Activated CD8-positive, alpha-beta memory T cell treated with anti-CD3 and anti-CD28 coated beads, Interleukin-2, amount 50 U/mL, for 1 hour (primary cell): Measurements from ENCODE around the gene ZBTB38.

ENCODE experiments used
- DNase-seq: peaks from one replicate; pipeline ENCODE4 v3.0.0-alpha.2; 2020; ENCODE audit errors: extremely low read depth

ZBTB38 gene

DNA sequence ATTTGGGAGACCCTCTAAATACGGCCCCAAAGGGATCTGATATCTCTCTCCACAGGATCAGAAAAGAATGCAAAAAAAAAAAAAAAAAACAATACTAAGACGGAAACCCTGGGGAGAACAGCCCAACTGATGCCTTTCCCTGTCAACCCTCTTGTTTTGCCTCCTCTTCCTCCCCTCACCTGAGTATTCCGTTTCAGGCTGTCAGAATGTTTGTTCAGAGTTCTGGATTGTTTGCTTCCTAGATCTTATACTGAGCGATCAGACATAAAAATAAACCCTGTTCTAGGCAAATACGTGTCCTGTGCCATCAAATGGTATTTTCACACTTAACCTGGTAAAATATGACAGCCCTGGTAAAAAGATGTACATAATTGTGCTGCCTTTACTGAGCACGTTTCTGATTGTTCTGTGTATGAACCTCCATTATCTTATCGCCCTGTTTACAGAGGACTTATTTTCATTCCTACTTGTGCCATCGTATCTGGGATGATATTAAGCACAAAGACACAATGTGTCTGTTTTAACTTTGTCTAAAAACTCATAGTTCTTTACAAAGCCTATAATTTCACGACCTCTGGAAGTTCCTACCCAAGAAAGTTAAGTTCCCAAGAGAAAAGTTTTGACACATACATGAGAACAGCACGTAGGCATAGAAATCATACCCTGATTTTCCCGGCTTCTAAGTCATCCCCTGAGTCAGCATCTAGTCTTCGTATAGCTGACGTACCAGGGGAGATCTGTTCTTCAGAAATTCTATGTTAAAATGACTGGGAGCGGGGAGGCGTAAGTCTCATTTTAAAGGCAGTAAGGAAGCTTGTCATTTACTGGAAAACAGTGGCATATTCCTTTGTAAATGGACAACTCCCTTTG lies 856 bp downstream of the ZBTB38 start:
- DNase-seq, result no peak

- DNase-seq, result peak; percentile 45
Observed at GRCh38 chr3:141370065-141370533, 1.8 kb downstream of the ZBTB38 start.

DNA sequence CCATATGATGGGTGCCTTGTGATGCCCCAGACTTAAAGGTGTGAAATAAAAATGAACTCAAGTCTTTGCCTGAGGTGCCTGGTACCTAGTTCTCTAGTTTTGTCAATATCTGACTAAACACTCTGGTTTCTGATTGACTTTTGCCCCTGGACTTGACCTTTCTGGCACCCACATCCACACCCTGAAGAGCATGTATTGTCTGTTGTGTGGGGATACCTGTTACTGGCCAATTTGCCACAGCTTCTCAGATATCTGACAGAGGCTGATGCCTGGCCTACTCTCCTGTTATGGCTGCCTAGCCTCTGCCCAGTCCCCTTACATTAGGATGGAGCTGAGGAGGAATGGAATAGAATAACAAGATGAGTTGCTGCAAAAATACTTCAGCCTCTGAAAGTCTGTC lies 3.6 kb downstream of the ZBTB38 start:
- DNase-seq, result no peak

- no peak for DNase-seq
Observed at GRCh38 chr3:141372656-141373055, 4.4 kb downstream of the ZBTB38 start.

GRCh38 chr3:141373232-141373631 lies 4.9 kb downstream of the ZBTB38 start:
- DNase-seq, result no peak

GRCh38 chr3:141373768-141374526 lies 5.6 kb downstream of the ZBTB38 start:
- DNase-seq, result no peak

- no peak for DNase-seq
Observed at GRCh38 chr3:141375381-141376301, 7.3 kb downstream of the ZBTB38 start.

DNA sequence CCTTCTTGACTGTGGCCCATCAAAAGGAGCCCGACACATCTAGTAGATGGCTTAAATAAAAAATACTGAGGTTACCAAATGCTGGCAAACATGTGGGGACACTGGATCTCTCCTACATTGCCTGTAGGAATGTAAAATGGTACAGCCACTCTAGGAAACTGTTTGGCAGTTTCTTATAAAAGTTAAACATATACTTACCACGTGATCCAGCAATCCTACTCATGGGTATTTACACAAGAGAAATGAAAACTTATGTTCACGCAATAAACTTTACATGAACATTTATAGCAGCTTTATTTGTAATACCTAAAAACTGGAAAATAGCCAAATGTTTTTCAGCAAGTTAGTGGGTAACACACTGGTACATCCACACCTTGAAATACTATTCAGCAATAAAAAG lies 9.1 kb downstream of the ZBTB38 start:
- no peak for DNase-seq

DNA sequence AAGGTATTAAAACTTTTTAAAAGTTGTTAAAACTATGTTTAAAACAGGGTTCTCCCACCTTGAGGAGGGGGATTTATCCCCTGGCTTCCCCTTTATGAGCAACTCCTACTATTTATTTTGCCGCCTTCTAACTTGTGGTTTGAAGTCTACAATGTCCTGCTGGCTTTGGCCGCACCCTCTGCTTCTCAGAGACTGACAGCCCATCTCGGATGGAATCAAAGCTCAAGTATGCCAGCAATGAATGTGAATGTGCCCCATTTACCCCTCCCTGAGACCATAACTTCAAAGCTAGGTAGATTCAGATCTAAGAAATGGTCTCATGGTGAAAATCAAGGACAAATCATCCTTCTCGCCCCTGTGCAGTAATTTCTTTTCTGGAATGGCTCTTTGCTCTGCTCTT lies 10.3 kb downstream of the ZBTB38 start:
- no peak for DNase-seq

GRCh38 chr3:141379250-141379966 lies 11.1 kb downstream of the ZBTB38 start:
- DNase-seq, result no peak

DNA sequence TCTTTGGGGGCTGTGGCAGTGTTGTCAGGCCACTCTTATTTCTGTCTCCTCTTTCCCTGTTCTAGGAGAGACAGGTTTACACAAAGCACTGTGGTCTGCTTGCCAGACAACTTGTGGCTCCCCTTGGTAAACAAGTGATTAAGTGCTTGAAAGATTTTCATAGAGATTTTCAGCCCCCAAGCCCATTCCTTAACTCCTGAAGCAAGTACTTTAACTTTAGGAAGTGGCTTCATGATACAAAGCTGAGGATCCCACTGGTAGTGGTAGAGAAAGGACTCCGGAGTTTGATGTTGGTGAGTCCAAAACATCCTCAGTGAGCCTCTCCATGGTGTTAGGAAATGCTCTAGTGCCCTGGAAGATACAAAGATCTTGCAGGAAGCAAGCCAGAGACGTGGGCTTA lies 12.0 kb downstream of the ZBTB38 start:
- no peak for DNase-seq

DNA sequence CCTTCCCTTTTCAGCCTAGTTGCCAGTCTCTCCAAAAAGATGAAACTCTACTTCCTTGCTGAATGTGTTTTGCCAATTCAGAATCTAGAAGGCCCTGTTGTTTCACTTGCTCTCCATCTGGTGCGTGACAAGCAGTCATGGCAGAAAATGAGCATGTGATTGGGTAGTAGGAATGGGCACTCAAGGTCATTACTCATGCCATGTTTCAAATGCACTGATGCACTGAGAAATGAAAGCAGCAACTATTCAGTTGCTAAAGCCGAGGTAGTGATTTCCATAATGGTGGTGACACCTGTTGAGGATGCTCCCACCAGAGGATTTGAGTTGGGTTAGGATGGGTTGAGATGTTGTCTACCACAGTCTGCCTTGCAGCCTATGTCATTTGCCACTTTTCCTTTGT lies 12.7 kb downstream of the ZBTB38 start:
- DNase-seq, result no peak

DNA sequence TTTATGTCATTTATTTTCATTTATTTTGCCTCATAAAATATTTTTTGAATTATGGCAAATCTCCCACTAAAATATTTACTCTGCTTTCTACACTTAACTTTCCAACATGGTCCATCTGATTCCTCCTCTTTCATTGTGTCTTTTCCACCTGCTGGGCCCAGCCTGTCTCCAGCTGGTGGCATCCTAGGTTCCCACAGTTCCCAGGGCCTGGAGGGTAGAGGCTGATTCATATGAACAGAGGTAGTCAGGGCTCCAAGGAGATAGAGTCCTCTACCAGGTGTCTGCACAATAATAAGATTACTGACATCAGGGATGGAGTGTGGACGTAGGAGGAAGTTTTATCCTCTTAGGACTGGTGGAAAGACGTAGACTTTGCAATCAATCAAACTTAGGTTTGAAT lies 14.3 kb downstream of the ZBTB38 start:
- DNase-seq, result no peak

DNA sequence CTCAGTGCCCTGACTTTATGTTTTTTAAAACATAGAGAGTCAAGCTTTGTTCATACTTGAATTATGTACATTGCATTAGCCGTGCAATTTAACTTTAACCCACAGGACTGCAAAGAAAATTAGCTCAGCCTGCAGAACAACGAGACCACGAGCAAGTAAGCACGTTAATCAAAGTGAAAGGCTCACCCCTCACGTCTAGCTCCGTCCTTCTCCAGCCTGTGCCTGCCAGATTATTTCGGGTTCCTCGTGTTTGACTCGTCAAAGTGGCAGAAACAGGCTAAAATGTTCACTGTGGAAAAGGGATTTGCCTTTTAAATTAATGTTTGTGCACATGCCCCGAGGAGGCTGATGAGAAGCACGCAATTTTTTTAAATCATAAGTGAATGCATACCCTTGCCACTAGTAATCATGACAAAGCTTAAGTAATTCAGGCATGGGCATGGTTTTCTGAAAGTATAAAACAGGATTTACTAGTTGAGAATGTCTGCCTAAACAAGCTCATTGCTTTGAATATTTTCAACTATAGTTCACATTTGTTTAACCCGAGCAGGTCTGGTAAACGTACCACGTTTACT lies 15.3 kb downstream of the ZBTB38 start:
- DNase-seq, result no peak

DNA sequence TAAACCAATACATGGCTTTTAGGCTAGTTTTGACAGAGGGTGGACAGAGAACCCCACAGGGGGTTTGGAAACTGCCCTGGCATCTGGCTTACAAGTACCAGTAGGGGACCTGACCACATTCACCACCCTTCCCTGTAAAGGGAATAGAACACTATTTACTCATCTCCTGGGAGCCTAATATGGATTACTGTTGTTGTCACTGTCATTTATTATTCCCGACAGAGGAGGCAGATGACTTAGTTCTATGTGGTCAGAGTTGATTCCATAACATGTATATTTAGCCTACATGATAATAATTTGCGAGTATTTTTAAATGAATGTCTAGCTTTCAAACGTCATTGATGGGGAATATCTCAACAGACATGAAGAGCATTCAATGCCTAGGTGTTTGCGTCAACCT lies 15.9 kb downstream of the ZBTB38 start:
- DNase-seq, result no peak

- DNase-seq, result no peak
Observed at GRCh38 chr3:141384575-141384974, 16.3 kb downstream of the ZBTB38 start.

- DNase-seq, result no peak
Observed at GRCh38 chr3:141385406-141386125, 17.3 kb downstream of the ZBTB38 start.

DNA sequence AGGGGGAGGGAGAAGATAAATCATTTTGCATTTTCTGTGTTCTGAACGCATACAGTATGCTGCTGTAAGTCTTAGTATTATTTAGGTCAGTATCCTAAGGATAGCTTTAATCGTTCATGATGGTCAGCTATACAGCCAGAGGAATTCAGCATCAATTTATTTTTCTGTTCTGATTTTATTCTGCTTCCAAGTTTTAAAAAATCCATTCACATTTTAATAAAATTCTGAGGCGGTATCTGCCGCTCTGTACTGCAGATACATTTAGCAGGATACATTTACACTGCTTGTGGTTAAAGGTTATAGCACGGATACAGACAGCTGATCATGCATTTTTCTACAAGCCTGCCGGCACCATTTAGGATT lies 17.8 kb downstream of the ZBTB38 start:
- no peak for DNase-seq

DNA sequence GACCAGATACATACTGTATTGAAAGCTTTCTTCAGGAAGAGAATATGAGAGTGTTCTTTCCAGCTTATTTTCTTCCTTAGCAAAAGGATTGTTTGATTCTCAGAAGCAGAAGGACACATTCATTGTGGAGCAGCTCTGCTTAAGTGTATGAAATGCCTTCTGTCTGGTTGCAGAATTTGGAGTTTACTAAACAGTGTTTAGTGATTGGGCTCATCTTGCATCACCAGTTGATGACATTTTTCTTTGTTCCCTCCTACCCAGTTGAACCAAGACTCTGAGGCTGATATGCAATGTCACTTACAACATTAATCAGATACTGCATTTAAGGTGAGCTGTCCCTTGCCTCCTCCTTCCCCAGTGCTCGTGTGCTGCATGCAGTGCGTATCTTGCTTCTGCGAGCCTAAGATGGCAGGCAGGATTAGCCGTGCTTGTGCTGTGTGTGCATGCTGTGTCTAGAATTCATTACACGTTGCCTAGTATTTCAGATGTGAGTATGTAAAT lies 18.4 kb downstream of the ZBTB38 start:
- DNase-seq, result no peak

GRCh38 chr3:141387516-141387915 lies 19.2 kb downstream of the ZBTB38 start:
- no peak for DNase-seq
